ENCODE data around the gene TCAF2.
"Not testable (repeated sequence)": the region's sequence is repeated elsewhere in the genome, so short reads cannot be mapped to it uniquely, and the experiment has no call there.

Gene TCAF2

DNA sequence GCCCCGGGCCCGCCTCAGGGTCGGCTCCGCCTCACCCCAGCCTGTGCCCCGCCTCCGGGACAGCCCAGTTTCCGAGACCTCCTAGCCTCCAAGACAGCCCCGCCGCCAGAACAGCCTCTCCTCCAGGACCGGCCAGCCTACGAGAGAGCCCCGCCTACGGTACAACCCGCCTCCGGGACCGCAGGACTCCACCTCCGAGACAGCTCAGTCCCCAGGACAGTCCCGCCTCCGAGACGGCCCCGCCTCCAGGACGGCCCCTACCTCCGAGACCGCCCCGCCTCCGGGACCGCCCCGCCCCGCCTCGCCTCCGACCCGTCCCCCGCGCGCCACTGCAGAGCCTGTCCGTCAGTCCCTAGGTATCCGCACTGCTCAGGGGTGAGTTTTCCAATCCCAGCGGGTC lies at the start of gene TCAF2:
TSS of gene TCAF2 (plus strand) at position 329 of the 400 bp plus-strand sequence.
- DNase-seq, result not testable (repeated sequence)

DNA sequence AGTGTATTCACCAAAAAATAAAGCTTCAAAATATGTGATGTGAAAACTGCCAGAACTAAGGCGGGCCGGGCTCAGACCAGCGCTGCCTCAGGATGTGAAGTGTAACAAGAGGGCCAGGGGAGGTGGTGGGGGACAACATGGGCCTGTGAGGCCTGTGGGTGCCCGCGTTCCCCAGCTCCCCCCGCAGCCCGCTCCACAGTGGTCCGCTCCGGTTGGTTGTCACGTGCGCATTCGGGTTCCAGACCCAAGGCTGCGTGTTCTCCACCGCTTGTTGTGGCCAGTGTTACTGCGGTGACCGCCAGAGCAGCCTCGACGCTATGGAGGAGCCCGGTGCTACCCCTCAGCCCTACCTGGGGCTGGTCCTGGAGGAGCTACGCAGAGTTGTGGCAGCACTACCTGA lies 49.3 kb upstream of the TCAF2 start, which contains the start of gene CTAGE15:
TSS of gene CTAGE15 (plus strand) at position 301 of the 400 bp plus-strand sequence. CDS start at position 318, 17 bp downstream.
- DNase-seq, result not testable (repeated sequence)

DNA sequence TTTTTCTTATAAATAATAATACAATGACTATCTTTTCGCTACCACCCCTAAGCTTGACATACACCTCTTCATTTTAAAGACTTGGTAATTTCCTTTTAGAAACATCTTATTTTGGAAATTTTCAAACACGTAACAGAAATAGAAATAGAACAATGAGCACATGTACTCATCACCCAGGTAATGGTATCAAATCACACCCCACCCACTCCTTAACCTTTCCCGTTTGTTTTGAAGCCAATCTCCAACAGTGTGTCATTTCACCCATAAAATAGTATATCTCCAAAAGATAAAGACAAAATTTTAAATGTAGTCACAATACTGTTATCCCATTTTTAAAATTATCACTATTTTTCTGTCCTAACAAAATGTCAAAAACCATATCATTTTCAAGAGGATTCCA lies 32.6 kb upstream of the TCAF2 start:
- DNase-seq, result not testable (repeated sequence)

DNA sequence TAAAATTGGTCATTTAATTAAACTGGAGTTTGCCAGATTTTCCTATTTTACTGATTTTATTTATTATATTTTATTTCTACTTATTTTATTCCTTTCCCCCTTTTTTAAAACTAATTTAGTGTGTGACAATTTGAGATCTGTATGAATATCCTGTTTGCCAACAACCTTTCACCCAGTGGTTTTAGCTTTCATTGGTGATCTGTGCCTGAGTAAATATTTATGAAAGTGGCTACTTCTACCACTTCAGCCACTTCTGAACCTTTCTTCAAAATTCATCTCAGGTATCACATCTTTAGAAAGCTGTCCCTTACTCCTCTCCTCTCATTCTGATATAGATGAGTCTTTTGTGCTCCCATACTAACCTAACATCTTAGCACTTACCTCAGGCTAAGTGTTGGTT lies 30.9 kb upstream of the TCAF2 start:
- not testable (repeated sequence) for DNase-seq

DNA sequence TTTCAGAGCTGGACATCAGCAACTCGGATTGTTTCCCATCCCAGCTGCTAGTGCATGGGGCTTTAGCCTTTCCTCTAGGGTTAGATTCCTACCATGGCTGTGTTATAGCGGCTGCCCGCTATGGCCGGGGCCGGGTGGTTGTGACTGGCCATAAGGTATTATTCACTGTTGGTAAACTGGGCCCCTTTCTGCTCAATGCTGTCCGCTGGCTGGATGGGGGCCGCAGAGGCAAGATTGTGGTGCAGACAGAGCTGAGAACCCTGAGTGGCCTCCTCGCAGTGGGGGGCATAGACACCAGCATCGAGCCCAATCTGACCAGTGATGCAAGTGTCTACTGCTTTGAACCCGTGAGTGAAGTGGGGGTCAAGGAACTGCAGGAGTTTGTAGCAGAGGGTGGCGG lies 22.7 kb upstream of the TCAF2 start:
- not testable (repeated sequence) for DNase-seq

DNA sequence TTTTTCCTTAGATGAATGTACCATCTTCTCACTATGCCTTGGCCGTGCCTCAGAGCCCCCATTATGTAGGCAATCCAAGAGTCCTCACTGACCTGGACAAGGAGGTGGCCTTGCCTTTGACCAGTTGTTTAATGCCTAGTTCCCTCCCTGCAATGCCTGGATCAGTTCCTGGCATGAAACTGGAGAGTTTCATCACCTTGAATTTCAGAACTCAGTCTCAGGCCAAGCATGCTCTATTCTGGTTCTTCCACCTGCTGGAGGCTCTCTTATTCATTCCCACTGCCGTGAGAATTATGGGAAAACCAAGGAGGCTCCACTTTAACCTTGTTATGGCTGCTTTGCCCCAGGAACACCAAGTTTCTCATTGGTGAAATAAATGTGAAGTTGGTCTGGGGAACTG lies 17.2 kb upstream of the TCAF2 start:
- DNase-seq, result not testable (repeated sequence)

DNA sequence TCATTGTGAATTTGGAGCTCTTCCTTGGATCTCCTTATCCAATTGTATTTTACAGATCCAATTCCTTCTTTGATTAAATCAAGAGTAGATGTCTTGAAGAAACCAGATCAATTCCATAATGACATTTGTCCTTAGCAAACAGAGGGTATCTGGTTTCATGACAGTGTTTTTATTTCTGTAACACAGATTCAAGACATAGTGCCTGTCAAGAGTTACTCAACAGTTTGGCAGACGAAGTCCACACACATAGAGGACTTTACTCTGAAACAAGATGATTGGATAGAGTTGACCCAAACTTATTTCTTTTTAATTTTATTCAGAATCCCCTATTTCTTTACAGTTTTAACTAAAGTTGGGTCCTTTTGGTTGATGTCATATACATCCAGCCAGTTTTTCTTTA lies 14.7 kb upstream of the TCAF2 start:
- DNase-seq, result not testable (repeated sequence)

DNA sequence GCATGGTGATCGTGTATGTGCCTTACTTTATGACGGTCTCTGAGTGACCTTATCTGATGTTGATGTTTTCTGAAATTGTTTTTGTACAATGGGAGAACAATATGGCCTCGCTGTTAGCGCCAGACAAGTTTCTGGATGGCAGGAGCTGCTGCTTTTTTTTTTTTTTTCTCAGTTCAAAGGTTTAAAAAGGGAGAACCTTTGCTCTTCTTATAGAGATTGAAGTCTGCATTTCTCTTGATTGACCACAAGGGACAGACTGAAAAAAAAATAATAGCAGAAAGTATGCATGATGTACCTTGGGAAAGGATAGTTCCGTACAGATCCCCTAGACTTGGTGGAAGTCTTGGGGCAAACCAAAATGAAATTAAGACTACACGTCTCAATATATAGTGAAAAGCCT lies 5.2 kb upstream of the TCAF2 start:
- DNase-seq, result not testable (repeated sequence)

DNA sequence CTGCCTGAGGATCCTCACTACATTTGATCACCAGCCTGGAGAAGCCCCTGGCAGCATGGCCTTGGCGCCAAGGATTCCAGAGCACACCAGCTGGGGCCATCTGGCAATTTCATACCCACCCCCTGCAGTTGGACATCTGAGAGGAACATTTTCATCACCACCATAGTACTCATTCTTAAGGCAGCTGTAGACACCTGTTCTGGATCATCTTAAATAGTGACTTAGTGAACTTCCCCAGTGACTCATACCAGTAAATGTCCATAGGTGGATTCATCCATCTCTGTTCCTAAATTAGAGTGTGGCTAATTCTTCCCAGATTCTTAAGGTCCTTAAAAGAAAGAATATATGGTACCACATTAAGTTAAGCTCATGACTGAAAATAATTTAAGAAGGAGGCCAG lies 3.6 kb upstream of the TCAF2 start:
- not testable (repeated sequence) for DNase-seq

DNA sequence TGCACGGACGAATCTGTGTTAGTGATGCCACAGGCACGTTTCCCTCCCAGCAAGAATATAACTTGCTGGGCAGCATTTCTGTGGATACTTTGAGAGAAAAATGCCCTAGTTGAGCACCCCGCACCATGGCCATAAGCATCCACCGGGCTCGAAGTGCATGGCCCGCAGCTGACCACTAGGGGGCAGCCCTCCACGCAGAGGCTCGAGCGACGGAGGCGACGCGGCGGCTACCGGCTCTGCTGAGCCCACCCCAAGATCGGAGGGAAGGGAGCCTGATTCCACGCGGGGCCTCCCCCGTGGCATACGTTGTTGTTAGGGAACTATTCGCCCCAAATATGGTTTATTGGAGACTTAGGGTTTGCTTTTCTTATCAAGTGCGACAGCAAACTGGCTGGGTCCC lies 716 bp upstream of the TCAF2 start:
- DNase-seq, result not testable (repeated sequence)

DNA sequence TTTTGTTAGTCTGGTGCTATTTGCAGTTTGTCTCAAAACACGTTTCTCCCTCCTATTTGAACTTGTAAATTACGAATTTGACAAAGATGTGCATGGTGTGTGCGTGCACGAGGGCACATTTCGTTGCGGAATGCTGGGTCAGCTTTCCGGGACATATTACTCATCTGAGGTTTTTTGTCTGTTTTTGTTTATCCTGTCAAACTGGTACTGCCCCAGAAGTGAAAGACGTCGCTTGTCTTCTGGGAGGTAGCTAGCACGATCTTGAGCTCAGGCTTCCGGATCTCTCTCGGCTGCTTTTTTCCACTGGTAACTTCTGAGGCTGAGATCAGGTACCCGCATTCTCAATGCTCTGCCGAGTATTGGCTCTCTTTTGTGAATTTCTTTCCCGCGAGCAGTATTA lies 401 bp downstream of the TCAF2 start:
- not testable (repeated sequence) for DNase-seq

DNA sequence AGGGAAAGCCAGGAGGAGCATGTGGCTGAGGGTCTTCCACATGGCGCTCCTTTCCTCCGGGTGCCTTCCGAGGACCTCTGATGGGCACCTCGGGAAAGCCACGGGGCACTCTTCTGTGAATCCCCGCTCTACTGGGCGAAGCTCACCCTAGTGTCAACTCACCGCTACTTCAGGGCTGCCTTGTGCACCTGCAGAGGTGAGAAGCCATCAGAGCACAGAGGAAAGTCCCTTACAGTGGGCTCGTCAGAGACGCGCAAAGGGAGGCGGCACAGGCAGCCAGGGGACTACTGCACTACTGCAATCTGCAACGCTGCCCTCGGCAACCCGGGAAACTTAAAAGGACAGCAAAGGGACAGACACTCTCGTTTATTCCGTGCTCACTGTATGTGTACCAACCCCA lies 1.4 kb downstream of the TCAF2 start:
- DNase-seq, result not testable (repeated sequence)

DNA sequence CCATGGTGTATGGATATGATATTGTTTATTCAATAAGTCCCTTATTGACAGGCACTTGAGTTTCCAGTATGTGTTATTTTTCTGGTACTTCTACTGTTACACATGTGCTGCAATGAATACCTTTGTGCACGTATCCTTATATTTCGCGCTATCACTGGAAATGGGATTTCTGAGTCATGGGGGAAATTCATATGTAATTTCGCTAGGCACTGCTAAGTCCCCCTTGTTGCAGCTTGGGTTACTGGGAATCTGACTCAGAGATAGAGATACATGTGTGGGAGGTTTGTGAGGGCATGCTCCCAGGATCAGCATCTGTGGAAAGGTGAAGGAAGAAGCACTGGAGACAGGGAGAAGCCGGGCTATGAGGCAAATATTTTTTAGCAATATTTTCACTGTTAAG lies 9.9 kb downstream of the TCAF2 start:
- DNase-seq, result not testable (repeated sequence)

DNA sequence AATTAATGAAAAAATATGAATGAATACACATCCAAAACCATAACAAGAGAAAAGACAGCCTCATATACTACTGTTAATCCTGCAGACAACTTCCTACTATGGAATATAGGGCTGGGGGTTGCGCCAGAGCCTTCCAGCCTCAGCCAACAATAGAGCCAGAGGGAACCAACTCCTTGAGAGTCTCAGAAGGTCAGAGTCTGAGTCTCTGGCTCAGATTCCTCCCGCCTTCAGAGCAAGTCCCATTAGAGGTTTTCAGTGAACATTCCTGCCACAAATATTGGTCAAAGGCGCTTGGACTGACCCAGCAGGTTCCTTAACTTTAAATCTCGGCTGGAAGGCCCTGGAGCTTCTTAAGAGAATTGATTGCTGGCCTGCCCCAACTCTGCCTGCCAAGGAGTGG lies 11.7 kb downstream of the TCAF2 start:
- not testable (repeated sequence) for DNase-seq

DNA sequence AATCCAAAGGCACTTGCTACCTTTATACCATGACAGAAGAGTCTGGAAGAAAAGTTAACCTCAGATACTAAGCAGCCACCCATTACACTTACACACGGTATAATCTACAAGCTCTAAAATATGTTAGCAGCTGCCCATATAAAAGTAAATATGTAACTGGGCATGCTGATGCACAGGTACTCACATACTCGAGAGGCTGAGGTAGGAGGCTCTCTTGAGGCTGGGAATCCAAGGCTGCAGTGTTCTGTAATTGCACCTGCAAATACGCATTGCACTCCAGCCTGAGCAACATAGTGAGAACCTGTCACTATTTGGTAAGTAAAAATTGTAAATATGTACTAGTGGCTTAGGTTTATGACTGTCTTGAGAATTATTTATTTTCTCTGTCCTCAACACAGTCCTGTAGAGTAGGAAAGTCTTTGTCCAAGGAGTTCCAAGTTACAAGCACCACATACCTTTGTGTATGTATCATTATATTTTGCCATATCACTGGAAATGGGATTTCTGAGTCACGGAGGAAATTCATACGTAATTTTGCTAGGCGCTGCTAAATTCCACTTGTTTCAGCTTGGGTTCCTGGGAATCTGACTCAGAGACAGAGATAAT lies 12.3 kb downstream of the TCAF2 start:
- not testable (repeated sequence) for DNase-seq

DNA sequence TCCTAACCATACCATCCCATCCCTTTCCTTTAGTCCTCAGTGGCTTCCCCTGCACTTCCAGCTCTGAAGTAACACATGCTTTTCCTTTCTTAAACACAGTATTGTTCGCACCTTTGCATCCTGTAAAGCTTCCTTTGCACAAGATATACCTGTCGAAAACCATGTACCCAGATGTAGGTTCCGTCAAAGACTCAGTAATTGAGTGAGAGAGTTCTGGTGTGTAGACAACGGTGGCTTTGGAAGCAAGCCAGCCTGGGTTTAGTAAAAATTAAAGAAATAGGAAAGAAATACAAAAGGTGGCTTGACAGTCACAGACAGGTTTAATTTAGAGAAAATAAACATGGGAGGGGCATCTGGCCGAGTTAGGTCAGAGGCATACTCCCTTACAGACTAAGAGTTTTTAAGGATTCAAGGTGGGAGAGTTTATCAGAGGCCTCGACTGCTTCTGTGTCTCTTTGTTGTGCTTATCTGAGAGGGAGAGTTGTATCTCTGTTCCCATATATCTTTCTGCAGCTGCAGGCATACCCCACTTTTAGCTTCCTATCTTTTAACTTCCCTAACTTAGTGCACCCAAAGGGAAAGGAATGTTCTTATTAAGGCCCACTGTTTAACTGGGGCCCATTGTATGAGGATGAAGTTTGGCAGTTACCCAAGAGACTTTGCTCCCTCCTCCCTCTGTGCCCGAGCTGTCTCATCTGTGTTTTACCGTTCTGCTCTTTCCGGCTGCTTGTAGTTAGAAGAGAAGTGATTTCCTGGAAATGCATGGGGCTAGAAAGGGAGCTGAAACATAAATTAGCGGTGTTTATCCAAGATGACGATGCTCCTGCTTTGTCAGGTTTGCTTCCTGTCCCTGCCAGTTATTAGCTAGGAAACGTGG lies 14.8 kb downstream of the TCAF2 start:
- DNase-seq, result not testable (repeated sequence)

DNA sequence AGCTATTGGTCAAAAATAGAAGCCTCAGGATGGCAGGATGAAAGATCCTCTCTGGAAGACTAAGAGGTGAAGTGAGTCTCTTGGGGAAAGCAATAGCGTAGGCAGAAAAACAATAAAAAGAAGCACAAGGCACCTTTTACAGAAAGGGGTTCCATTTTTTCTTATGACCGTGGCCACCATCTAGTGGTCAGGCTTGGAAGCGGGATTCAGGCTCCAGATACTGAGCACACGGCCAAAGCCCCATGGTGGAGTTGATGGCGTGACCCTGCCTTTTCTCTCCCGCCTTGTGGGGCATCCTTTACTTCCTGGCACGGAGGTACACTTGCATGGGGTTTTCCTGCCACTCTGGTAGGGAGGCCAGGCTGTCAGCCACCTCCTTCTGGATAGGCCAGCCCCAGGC lies 18.6 kb downstream of the TCAF2 start:
- not testable (repeated sequence) for DNase-seq

DNA sequence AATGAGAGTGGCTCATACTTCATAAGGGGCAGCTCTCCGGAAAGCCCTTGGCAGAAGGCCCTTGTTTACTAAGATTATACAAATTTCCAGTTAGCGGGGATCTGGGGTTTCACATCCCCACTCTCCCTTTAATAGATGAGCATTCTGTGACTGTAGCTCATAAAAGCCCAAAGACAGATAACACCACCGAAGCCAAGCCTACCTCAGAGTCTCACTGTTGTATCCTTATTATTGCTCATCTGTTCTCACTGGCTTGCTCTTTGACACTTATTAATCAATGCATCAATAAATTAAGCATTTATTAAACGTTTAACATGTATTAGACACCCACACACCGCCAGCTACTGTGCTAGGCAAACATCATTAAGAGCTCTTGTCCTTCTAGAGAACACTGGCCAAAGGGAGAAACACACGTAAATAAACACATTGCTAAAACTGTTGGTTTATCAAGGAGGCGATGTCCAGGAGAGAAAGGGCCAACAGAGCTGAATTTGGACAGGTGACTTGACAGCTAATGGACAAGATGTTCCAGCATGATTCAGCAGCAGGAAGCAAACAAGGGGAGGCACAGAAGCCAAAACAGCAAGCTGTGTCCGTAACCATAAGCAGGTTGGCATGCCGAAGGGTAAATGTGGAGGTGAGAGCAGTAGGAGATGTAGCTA lies 19.9 kb downstream of the TCAF2 start:
- not testable (repeated sequence) for DNase-seq

DNA sequence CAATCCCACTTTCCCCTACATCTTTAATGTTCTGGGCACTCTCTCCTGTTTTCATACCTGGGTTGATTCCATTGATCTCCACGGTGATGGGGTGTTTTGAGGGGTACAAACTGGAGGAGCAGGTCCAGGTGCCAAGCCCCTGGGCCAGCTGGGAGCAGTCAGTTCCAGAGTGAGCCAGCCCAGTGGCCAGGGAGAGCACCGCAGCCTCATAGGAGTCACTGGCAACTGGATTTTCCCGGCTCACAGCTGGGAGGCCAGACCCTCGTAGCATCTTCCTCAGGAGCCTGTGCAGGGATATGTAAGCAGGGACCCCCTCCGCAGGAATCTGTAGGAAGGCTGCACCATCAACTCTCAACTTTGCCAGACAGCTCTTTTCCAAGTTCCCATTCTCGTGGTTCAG lies 25.8 kb downstream of the TCAF2 start:
- not testable (repeated sequence) for DNase-seq

DNA sequence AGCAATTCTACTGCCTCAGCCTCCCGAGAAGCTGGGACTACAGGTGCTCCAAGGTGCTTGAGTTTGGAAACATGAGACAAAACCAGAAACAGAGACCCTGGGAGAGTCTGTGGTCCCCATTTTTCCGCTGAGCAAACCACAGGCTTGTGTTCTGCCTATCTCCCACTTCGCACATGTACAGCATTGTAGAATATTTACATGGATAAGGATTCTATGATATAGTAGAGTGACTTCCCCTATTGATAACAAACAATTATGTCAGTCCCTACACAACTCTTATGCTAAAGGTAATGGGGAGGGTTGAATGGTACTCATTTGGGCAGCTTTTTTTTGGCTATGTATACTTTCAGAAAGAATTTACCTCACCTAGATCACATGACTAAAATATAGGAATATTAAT lies 29.1 kb downstream of the TCAF2 start:
- DNase-seq, result not testable (repeated sequence)

DNA sequence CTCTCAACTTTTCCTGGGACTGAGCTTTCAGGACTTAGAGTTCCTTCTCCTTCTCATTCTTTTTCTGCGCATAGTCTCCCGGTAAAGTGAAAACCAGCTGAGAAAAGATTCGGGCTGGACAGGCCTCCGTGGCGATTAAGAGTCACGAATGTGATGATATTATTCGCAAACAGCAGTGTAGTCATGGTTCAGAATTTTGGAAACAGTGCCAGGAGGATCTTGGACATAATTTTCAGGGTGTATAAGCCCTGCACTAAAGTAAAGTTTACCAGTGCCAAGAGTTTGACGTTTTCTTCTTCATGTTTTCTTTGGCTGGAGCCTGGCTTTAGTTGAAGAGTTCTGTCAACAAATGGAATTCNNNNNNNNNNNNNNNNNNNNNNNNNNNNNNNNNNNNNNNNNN lies 29.7 kb downstream of the TCAF2 start:
- DNase-seq, result not testable (repeated sequence)

All from right forelimb (tissue), 1 donor.